Measurements from ENCODE around the gene DBX2.
"Not testable (repeated sequence)": the region's sequence is repeated elsewhere in the genome, so short reads cannot be mapped to it uniquely, and the experiment has no call there.

Gene DBX2

GRCh38 chr12:45008211-45008610 lies 42.7 kb downstream of the DBX2 start:
- DNase-seq: no peak

GRCh38 chr12:44999355-44999754 lies 51.5 kb downstream of the DBX2 start:
- no peak for DNase-seq

GRCh38 chr12:44993161-44993560 lies 57.7 kb downstream of the DBX2 start:
- DNase-seq: no peak

GRCh38 chr12:44984863-44985262 lies 66.0 kb downstream of the DBX2 start:
- DNase-seq: not testable (repeated sequence)

GRCh38 chr12:44979918-44980317 lies 71.0 kb downstream of the DBX2 start:
- DNase-seq: no peak

GRCh38 chr12:44976246-44976645 lies 74.7 kb downstream of the DBX2 start:
- no peak for DNase-seq

- DNase-seq: peak in 1 of 3 donors; percentile 3
These were observed 78.0 kb downstream of the DBX2 start for GRCh38 chr12:44972746-44973421.

- no peak for DNase-seq
These were observed 81.9 kb downstream of the DBX2 start for GRCh38 chr12:44968965-44969364.

Data from suppressor macrophage treated with lipopolysaccharide for 1 hour (primary cell).